NCI-H2227 treated with DMSO at 0.1 percent for 48 hours (cell line): Measurements from ENCODE around the gene NMD3.
"Not testable (repeated sequence)": the region's sequence is repeated elsewhere in the genome, so short reads cannot be mapped to it uniquely, and the experiment has no call there.

ENCODE experiments used
- DNase-seq: peaks from one replicate; lab custom pipeline; 2025; lab: John Stamatoyannopoulos, UW

The NMD3 gene

GRCh38 chr3:161275919-161276318, 54.8 kb downstream of the NMD3 start:
- DNase-seq, result no peak

DNA sequence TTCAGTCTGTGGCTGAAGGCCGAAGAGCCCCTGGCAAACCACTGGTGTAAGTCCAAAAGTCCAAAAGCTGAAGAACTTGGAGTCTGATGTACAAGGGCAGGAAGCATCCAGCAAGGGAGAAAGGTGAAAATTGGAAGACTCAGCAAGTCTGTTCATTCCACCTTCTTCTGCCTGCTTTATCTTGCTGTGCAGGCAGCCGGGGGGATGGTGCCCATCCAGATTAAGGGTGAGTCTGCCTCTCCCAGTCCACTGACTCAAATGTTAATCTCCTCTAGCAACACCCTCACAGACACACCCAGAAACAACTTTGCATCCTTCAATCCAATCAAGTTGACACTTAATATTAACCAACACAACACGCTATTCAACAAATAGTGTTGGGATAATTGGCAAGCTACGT, 61.3 kb downstream of the NMD3 start:
- DNase-seq, result not testable (repeated sequence)

- DNase-seq, result no peak
Measured at GRCh38 chr3:161284989-161285388, 63.9 kb downstream of the NMD3 start.

- no peak for DNase-seq
Measured at GRCh38 chr3:161289174-161289573, 68.1 kb downstream of the NMD3 start.

- DNase-seq, result no peak
Measured at GRCh38 chr3:161291191-161291901, 70.2 kb downstream of the NMD3 start.

DNA sequence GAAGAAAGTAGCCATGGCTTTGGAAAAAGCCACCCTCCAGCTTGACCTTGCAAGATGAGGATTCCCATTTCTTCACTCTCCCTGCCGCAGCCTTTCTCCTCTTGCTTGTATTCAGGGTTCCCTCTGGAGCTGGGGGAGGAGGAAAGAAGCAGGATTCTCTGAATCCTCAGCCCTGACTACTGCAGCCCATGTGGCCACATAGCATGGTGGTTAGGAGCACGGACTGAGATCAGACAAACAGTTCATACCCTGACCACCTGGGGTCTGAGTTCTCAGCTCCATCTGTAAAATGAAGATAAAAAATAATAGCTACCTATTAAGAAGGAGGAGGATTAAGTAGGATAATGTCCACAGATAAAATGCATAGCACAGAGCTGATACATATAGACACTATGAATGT, 72.3 kb downstream of the NMD3 start:
- DNase-seq, result no peak

- DNase-seq, result no peak
Measured at GRCh38 chr3:161295325-161295724, 74.2 kb downstream of the NMD3 start.

- DNase-seq, result no peak
Measured at GRCh38 chr3:161296814-161297213, 75.7 kb downstream of the NMD3 start.
